HG02623 (cell line): ENCODE data around the gene PPP2R5C.

ENCODE experiments used
- ATAC-seq: cut with Tn5 transposase; IDR thresholded peaks from one replicate; pipeline ENCODE4 v1.9.1; 2021; ENCODE audit warnings: moderate library complexity; ENCODE audit not compliant: unreplicated experiment

Gene PPP2R5C

GRCh38 chr14:101882141-101882935, 120.8 kb downstream of the PPP2R5C start:
- no peak for ATAC-seq

GRCh38 chr14:101884089-101884933, 122.8 kb downstream of the PPP2R5C start:
- no peak for ATAC-seq

GRCh38 chr14:101884934-101885576, 123.5 kb downstream of the PPP2R5C start:
- no peak for ATAC-seq

- ATAC-seq = no peak
Measured at GRCh38 chr14:101887219-101887618, 125.7 kb downstream of the PPP2R5C start.

- ATAC-seq = no peak
Measured at GRCh38 chr14:101888182-101888581, 126.7 kb downstream of the PPP2R5C start.

- no peak for ATAC-seq
Measured at GRCh38 chr14:101889366-101889765, 127.9 kb downstream of the PPP2R5C start.

GRCh38 chr14:101889898-101890297, 128.4 kb downstream of the PPP2R5C start:
- ATAC-seq = no peak

GRCh38 chr14:101891471-101891870, 130.0 kb downstream of the PPP2R5C start:
- no peak for ATAC-seq

GRCh38 chr14:101893759-101894158, 132.2 kb downstream of the PPP2R5C start:
- no peak for ATAC-seq

GRCh38 chr14:101894365-101895081, 133.0 kb downstream of the PPP2R5C start:
- no peak for ATAC-seq

- no peak for ATAC-seq
Measured at GRCh38 chr14:101895256-101895655, 133.7 kb downstream of the PPP2R5C start.

GRCh38 chr14:101897326-101897725, 135.8 kb downstream of the PPP2R5C start:
- ATAC-seq = no peak

- ATAC-seq = no peak
Measured at GRCh38 chr14:101898416-101898815, 136.9 kb downstream of the PPP2R5C start.

GRCh38 chr14:101899263-101899662, 137.8 kb downstream of the PPP2R5C start:
- ATAC-seq = no peak

GRCh38 chr14:101900253-101900652, 138.7 kb downstream of the PPP2R5C start:
- ATAC-seq = no peak

- ATAC-seq = no peak
Measured at GRCh38 chr14:101903111-101903561, 141.6 kb downstream of the PPP2R5C start.

- ATAC-seq = no peak
Measured at GRCh38 chr14:101905614-101906013, 144.1 kb downstream of the PPP2R5C start.

GRCh38 chr14:101906645-101907044, 145.1 kb downstream of the PPP2R5C start:
- ATAC-seq = no peak

- ATAC-seq = no peak
Measured at GRCh38 chr14:101907619-101908018, 146.1 kb downstream of the PPP2R5C start.

- ATAC-seq = no peak
Measured at GRCh38 chr14:101908795-101909194, 147.3 kb downstream of the PPP2R5C start.
